ENCODE data around the gene XAGE2. TPM values are rescaled to one million over a fixed set of nuclear protein-coding genes. Genes with fewer than 3 reads are reported as not detected.

The XAGE2 gene
- total and polyA plus RNA-seq, 2 donors from 2014 or later, result not detected

DNA sequence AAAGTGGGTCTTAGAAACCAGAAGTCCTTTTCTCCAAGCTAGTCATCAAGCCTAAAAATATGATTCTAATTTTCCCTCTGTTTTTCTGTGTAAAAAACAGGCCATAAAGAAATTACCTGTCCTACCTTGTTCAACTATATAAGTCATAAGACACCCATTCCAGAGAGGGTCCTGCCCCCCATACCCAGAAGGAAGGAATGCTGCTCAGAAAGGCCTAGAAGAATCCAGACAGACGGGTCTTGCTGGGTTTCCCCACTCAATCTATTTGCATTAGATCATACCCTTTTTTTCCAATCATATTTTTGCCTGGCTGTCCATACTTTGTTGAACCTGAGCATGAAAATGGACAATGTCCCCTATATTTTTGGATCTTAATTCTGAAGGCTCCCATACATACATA, 16.3 kb upstream of the XAGE2 start:
- no peak for FAIRE-seq

DNA sequence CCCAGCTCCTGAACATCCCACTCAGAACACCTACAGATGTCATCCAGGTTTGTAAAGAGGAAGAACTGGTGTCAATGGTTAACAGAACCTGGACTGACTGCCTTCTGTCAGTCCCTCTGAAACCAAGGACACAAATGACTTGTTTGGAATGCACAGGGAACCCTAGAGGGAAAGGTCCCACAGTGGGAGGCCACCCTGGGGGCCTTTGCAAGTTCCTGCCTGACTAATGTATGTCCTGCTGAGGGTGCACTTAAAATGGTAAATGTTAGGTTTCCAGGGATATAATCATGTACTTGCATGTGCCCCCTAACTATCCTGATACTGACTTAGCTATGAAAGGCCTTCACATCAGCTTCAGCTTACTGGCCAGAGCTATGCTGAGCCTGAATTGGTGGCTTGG, 15.0 kb upstream of the XAGE2 start:
- H3K9ac ChIP-seq (ENCODE audit: low read length in 3 of 3), result no peak overlapping the region
- intact Hi-C loops (cut with DNase I), result no loop called here
- no peak for FAIRE-seq

More for the DNA sequence above, 16.3 kb upstream of the XAGE2 start:
- H3K4me3 ChIP-seq (ENCODE audit: low read length in 3 of 3), result no peak overlapping the region
- H3K9ac ChIP-seq (ENCODE audit: low read length in 3 of 3), result no peak overlapping the region
- DNase-seq, result no peak
- H3K27ac ChIP-seq (ENCODE audit: low read depth in 2 of 2, low read length in 2 of 2), result no peak overlapping the region
- no peaks in the 10 kb centered on the region for H3K9me3 ChIP-seq (ENCODE audit: control insufficient read depth in 2 of 3, insufficient read depth in 1 of 3, low read length in 3 of 3)
- intact Hi-C loops (cut with DNase I), result no loop called here
- no peaks in the 10 kb centered on the region for H3K27me3 ChIP-seq (ENCODE audit: control insufficient read depth, insufficient read depth, low read length)
- TF ChIP-seq, protein P1, sequence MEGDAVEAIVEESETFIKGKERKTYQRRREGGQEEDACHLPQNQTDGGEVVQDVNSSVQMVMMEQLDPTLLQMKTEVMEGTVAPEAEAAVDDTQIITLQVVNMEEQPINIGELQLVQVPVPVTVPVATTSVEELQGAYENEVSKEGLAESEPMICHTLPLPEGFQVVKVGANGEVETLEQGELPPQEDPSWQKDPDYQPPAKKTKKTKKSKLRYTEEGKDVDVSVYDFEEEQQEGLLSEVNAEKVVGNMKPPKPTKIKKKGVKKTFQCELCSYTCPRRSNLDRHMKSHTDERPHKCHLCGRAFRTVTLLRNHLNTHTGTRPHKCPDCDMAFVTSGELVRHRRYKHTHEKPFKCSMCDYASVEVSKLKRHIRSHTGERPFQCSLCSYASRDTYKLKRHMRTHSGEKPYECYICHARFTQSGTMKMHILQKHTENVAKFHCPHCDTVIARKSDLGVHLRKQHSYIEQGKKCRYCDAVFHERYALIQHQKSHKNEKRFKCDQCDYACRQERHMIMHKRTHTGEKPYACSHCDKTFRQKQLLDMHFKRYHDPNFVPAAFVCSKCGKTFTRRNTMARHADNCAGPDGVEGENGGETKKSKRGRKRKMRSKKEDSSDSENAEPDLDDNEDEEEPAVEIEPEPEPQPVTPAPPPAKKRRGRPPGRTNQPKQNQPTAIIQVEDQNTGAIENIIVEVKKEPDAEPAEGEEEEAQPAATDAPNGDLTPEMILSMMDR (IDR thresholded peaks at IDR 0.05; ENCODE audit: borderline replicate concordance, extremely low read depth, insufficient read depth), result no peak
- H3K36me3 ChIP-seq (ENCODE audit: control insufficient read depth in 2 of 3, insufficient read depth in 3 of 3, low read length in 3 of 3), result no peaks in the 10 kb centered on the region
- no peaks in the 10 kb centered on the region for H3K4me1 ChIP-seq (ENCODE audit: control insufficient read depth in 2 of 3, insufficient read depth in 2 of 3, low read depth in 1 of 3, low read length in 3 of 3)

DNA sequence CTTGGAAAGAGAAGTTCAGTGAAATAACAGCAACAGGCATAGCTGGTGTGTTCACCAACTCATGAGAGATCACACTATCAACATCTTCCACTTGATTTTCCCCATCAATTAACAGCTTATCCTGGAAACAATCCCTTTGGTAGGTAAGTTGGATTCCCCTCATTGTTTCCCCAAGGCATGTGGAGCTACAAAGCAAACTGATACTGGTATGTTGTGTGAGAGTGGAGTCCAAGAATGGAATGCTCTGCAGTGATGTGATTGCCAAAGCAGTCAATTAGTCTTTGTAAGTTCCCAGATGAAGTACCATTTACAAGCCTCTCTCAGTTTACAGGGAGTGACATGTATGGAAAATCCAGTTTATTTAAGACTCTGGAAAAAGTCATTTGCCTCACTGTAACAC, 13.7 kb upstream of the XAGE2 start:
- Histone ChIP-seq H3K27ac (ENCODE audit: low read depth in 2 of 2, low read length in 2 of 2) (no peak overlapping the region), H3K9me3 (ENCODE audit: control insufficient read depth in 2 of 3, insufficient read depth in 1 of 3, low read length in 3 of 3) (no peaks in the 10 kb centered on the region), H3K4me3 (ENCODE audit: low read length in 3 of 3) (no peak overlapping the region), H3K27me3 (ENCODE audit: control insufficient read depth, insufficient read depth, low read length) (peaks cover 3% of the 10 kb centered on the region), H3K36me3 (ENCODE audit: control insufficient read depth in 2 of 3, insufficient read depth in 3 of 3, low read length in 3 of 3) (no peaks in the 10 kb centered on the region), H3K9ac (ENCODE audit: low read length in 3 of 3) (no peak overlapping the region), H3K4me1 (ENCODE audit: control insufficient read depth in 2 of 3, insufficient read depth in 2 of 3, low read depth in 1 of 3, low read length in 3 of 3) (no peaks in the 10 kb centered on the region)
- DNase-seq, result no peak
- TF ChIP-seq, protein P1 (IDR thresholded peaks at IDR 0.05; ENCODE audit: borderline replicate concordance, extremely low read depth, insufficient read depth), result no peak
- intact Hi-C loops (cut with DNase I), result no loop called here
- FAIRE-seq, result no peak

More for the DNA sequence above, 15.0 kb upstream of the XAGE2 start:
- H3K9me3 ChIP-seq (ENCODE audit: control insufficient read depth in 2 of 3, insufficient read depth in 1 of 3, low read length in 3 of 3), result no peaks in the 10 kb centered on the region
- H3K27ac ChIP-seq (ENCODE audit: low read depth in 2 of 2, low read length in 2 of 2), result no peak overlapping the region
- no peaks in the 10 kb centered on the region for H3K4me1 ChIP-seq (ENCODE audit: control insufficient read depth in 2 of 3, insufficient read depth in 2 of 3, low read depth in 1 of 3, low read length in 3 of 3)
- no peak for DNase-seq
- TF ChIP-seq, protein P1 (IDR thresholded peaks at IDR 0.05; ENCODE audit: borderline replicate concordance, extremely low read depth, insufficient read depth), result no peak
- no peaks in the 10 kb centered on the region for H3K36me3 ChIP-seq (ENCODE audit: control insufficient read depth in 2 of 3, insufficient read depth in 3 of 3, low read length in 3 of 3)
- H3K27me3 ChIP-seq (ENCODE audit: control insufficient read depth, insufficient read depth, low read length), result peaks cover 3% of the 10 kb centered on the region
- no peak overlapping the region for H3K4me3 ChIP-seq (ENCODE audit: low read length in 3 of 3)

DNA sequence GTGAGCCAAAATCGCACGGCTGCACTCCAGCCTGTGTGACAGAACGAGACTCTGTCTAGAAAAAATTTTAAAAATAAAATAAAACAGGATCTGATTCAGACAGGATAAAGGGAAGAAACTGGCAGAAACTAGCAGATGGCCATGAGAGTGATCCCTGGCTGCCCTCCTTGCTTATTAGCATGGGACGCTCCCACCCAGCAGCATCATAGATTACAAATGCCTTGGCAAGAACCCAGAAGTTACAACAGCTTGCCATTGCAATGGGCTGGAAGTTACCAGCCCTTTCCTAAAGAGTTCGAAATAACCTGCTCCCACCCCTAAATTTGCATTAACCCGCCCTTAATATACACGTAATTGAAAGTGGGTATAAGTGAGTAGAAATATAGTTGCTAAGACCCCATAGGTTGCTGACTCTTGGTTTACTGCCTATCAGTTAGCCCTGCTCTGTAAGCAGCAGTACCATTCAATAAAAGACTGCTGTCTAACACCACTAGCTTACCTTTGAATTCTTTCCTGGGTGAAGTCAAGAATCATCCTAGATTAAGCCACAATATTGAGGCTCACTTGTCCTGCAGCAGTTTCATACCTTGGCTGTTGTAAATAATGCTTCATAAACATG, 9.1 kb upstream of the XAGE2 start:
- intact Hi-C loops (cut with DNase I), result no loop called here
- no peak for DNase-seq
- TF ChIP-seq, protein P1 (IDR thresholded peaks at IDR 0.05; ENCODE audit: borderline replicate concordance, extremely low read depth, insufficient read depth), result no peak
- Histone ChIP-seq H3K27ac (ENCODE audit: low read depth in 2 of 2, low read length in 2 of 2) (no peak overlapping the region), H3K27me3 (ENCODE audit: control insufficient read depth, insufficient read depth, low read length) (peaks cover 12% of the 10 kb centered on the region), H3K9ac (ENCODE audit: low read length in 3 of 3) (no peak overlapping the region), H3K4me3 (ENCODE audit: low read length in 3 of 3) (no peak overlapping the region), H3K36me3 (ENCODE audit: control insufficient read depth in 2 of 3, insufficient read depth in 3 of 3, low read length in 3 of 3) (no peaks in the 10 kb centered on the region), H3K9me3 (ENCODE audit: control insufficient read depth in 2 of 3, insufficient read depth in 1 of 3, low read length in 3 of 3) (peaks cover 0 to 1% (median 0%) of the 10 kb centered on the region in 3 donors), H3K4me1 (ENCODE audit: control insufficient read depth in 2 of 3, insufficient read depth in 2 of 3, low read depth in 1 of 3, low read length in 3 of 3) (no peaks in the 10 kb centered on the region)
- FAIRE-seq, result no peak
